Measurements from ENCODE around the gene GBP6.

GRCh38 chr1:89356658-89357400 lies 7.0 kb upstream of the GBP6 start:
- no peak for TF ChIP-seq CTCF (IDR thresholded peaks at IDR 0.05; ENCODE audit: insufficient read depth, low read length, poor library complexity, severe bottlenecking)
- no peak for TF ChIP-seq EZH2phosphoT487 (conservative IDR thresholded peaks at IDR 0.05; ENCODE audit: low read length)

Data from SU-DHL-6 (cell line).